Pulmonary artery endothelial cell (primary cell): Measurements from ENCODE around the gene PRDM4. TPM values are rescaled to one million over a fixed set of nuclear protein-coding genes. Genes with fewer than 3 reads are reported as not detected.

Source experiments
- DNase-seq: peaks from one replicate; pipeline ENCODE4 v3.0.0-alpha.2; 2011; ENCODE audit warnings: low read depth, low spot score
- total RNA-seq: library from RNA; depleted of rRNA; stranded (reverse); fragments of >200 nt; gene quantifications from 2 replicates; pipeline ENCODE4 v1.2.3, GENCODE V29; 2014

PRDM4 gene
- total RNA-seq, 1 donor from 2014 or later: 22.5 TPM

- peak; percentile 84 for DNase-seq
Observed at GRCh38 chr12:107685360-107686248, 75.3 kb downstream of the PRDM4 start, which contains the start of gene PWP1. Gene PWP1 (plus strand): TSS chr12:107685799. CDS start chr12:107685900, 101 bp downstream.

GRCh38 chr12:107684990-107685359 is 76.0 kb downstream of the PRDM4 start:
- DNase-seq: no peak

DNA sequence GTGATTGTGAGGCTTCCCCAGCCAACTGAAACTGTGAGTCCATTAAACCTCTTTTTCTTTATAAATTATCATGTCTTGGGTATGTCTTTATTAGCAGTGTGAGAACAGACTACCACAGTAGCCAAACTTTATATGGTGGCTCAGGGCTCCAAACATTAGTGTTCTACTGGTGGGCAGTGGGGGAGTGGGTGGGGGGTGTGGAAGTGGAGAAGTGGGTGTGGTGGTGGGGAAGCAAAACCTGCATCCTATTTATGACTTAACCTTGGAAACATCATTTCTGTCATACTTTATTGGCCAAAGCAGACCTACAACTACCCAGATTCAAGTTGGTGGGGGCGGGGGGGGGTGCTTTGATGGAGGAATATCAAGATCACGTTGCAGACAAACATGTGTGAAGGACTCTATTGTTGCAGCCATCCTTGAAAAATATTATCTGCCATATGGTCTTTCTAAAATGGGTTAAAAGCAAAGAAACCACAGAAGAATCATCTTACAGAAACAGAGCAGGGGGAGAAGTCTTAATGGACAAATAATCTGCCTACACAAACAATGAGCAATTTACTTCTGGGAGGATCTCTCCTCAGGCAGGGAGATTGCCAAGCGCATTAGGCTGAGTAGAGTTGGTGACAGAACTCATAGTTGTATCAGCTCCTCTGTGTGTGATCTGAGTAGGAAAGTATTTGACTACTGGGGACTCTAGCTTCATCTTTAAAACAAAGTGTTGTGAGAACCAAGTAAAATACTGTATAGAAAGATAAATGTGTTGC is 76.7 kb downstream of the PRDM4 start:
- no peak for DNase-seq

Other genes starting within 250 kb of the PRDM4 start
- 118 and 143 TPM in 2 replicates for gene PWP1, start 75.3 kb downstream of the PRDM4 start, total RNA-seq
- gene ASCL4, start 13.6 kb upstream of the PRDM4 start, total RNA-seq: not detected in 2 replicates